Retina (tissue), 1 donor: ENCODE data around the gene HERC6.
A peak's percentile ranks its signal among the peaks of the same experiment; 100 is the strongest.
"Not testable (repeated sequence)": the region's sequence is repeated elsewhere in the genome, so short reads cannot be mapped to it uniquely, and the experiment has no call there.

Experiments used
- DNase-seq: peaks from one replicate; pipeline ENCODE4 v3.0.0-alpha.2; 2016

HERC6 gene

GRCh38 chr4:88378691-88379559 lies at the start of gene HERC6:
Gene HERC6 (plus strand): TSS chr4:88378852. CDS start chr4:88378922, 70 bp downstream.
- peak; percentile 88 for DNase-seq

GRCh38 chr4:88333741-88334405 lies 44.8 kb upstream of the HERC6 start:
- DNase-seq = no peak

GRCh38 chr4:88335092-88335665 lies 43.5 kb upstream of the HERC6 start:
- DNase-seq = no peak

GRCh38 chr4:88341227-88342192 lies 37.1 kb upstream of the HERC6 start:
- DNase-seq = no peak

GRCh38 chr4:88346902-88347301 lies 31.8 kb upstream of the HERC6 start:
- DNase-seq = not testable (repeated sequence)

GRCh38 chr4:88348761-88349160 lies 29.9 kb upstream of the HERC6 start:
- DNase-seq = not testable (repeated sequence)

- no peak for DNase-seq
These were observed 27.9 kb upstream of the HERC6 start for GRCh38 chr4:88350786-88351185.

- DNase-seq = no peak
These were observed 26.5 kb upstream of the HERC6 start for GRCh38 chr4:88352062-88352740.

- no peak for DNase-seq
These were observed 25.3 kb upstream of the HERC6 start for GRCh38 chr4:88353324-88353723.

- no peak for DNase-seq
These were observed 21.9 kb upstream of the HERC6 start for GRCh38 chr4:88356771-88357170.

- no peak for DNase-seq
These were observed 21.4 kb upstream of the HERC6 start for GRCh38 chr4:88357262-88357661.

GRCh38 chr4:88359558-88359957 lies 19.1 kb upstream of the HERC6 start:
- no peak for DNase-seq

GRCh38 chr4:88360256-88360655 lies 18.4 kb upstream of the HERC6 start:
- no peak for DNase-seq

- no peak for DNase-seq
These were observed 17.9 kb upstream of the HERC6 start for GRCh38 chr4:88360791-88361190.

GRCh38 chr4:88361217-88361773 lies 17.4 kb upstream of the HERC6 start:
- DNase-seq = not testable (repeated sequence)

- no peak for DNase-seq
These were observed 12.2 kb upstream of the HERC6 start for GRCh38 chr4:88366460-88366859.

- DNase-seq = no peak
These were observed 10.8 kb upstream of the HERC6 start for GRCh38 chr4:88367826-88368225.

GRCh38 chr4:88369180-88369812 lies 9.4 kb upstream of the HERC6 start:
- DNase-seq = peak; percentile 9

- no peak for DNase-seq
These were observed 2.5 kb downstream of the HERC6 start for GRCh38 chr4:88381123-88381522.

- no peak for DNase-seq
These were observed 4.0 kb downstream of the HERC6 start for GRCh38 chr4:88382621-88383020.

GRCh38 chr4:88390128-88390527 lies 11.5 kb downstream of the HERC6 start:
- DNase-seq = no peak
